Ishikawa (cell line): ENCODE measurements around the gene PLCD4.

ENCODE experiments used
- CEBPB ChIP-seq: IDR thresholded peaks from 2 replicates; pipeline ENCODE4 v1.6.1; 2012
- CREB1 ChIP-seq: IDR thresholded peaks from 2 replicates; pipeline ENCODE4 v1.6.1; 2012; ENCODE audit warnings: low read depth
- EGR1 ChIP-seq: IDR thresholded peaks from 2 replicates; pipeline ENCODE4 v1.6.1; 2012
- EP300 ChIP-seq: IDR thresholded peaks from 2 replicates; pipeline ENCODE4 v1.6.1; 2012; ENCODE audit warnings: borderline replicate concordance
- FOXM1 ChIP-seq: IDR thresholded peaks from 2 replicates; pipeline ENCODE4 v1.6.1; 2012; ENCODE audit warnings: low read depth, borderline replicate concordance
- NFIC ChIP-seq: IDR thresholded peaks from 2 replicates; pipeline ENCODE4 v1.6.1; 2012
- RAD21 ChIP-seq: IDR thresholded peaks from 2 replicates; pipeline ENCODE4 v1.6.1; 2012; ENCODE audit warnings: low read depth
- TAF1 ChIP-seq: IDR thresholded peaks from 2 replicates; pipeline ENCODE4 v1.6.1; 2012; ENCODE audit warnings: low read depth, mild to moderate bottlenecking
- TCF12 ChIP-seq: IDR thresholded peaks from 2 replicates; pipeline ENCODE4 v1.6.1; 2012; ENCODE audit warnings: low read depth
- TEAD4 ChIP-seq: IDR thresholded peaks from 2 replicates; pipeline ENCODE4 v1.6.1; 2012
- YY1 ChIP-seq: IDR thresholded peaks from 2 replicates; pipeline ENCODE4 v1.6.1; 2012; ENCODE audit warnings: low read depth
- ZBTB7A ChIP-seq: IDR thresholded peaks from 2 replicates; pipeline ENCODE4 v1.6.1; 2012; ENCODE audit warnings: low read depth
- TF ChIP-seq, protein P1 (sequence below): IDR thresholded peaks from 2 replicates; pipeline ENCODE4 v1.6.1; 2012
- TF ChIP-seq, protein P2 (sequence below): IDR thresholded peaks from 2 replicates; pipeline ENCODE4 v1.6.1; 2012
- TF ChIP-seq, protein P3 (sequence below): IDR thresholded peaks from 2 replicates; pipeline ENCODE4 v1.6.1; 2012; ENCODE audit warnings: low read depth, mild to moderate bottlenecking

PLCD4 gene

DNA sequence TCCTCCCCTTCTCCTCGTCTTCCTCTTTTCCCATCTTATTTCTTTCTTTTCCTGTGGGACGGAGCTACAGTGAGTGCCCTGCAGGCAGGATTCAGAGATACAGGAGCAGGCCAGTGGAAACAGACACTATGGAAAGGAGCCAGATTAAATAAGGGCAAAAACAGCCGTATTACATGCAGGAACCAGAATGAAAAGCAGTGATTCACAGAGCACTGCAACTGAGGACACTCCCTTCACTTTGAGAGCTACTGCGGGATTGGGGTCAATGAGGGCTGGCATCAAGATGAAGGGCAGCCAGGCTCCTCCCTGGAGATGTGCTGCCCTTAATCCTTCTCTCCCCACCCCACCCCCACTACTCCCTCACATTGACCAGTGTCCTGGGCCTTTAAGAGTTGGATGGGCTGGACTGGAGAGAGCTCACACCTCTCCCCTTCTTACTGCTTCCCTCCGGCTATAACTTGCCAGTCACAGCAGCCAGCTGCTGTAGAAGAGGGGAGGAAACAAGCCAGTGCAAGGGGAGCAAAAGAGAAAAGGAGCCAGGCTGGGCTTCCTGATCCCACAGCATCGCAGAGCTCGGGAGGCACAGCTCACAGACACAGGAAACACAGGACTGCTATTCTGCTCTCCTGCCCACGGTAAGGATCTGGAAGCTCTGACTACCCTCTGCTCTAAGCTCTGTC, at the start of gene PLCD4:
PLCD4 (plus strand) TSS at position 464 of the 680 bp plus-strand sequence. CDS start 7,841 bp downstream, outside the sequence.
- no peak for TF ChIP-seq CEBPB
- TF ChIP-seq RAD21 = no peak
- TF ChIP-seq TCF12 = no peak
- no peak for TF ChIP-seq TEAD4
- no peak for TF ChIP-seq EP300
- TF ChIP-seq, protein P1, sequence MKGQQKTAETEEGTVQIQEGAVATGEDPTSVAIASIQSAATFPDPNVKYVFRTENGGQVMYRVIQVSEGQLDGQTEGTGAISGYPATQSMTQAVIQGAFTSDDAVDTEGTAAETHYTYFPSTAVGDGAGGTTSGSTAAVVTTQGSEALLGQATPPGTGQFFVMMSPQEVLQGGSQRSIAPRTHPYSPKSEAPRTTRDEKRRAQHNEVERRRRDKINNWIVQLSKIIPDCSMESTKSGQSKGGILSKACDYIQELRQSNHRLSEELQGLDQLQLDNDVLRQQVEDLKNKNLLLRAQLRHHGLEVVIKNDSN = no peak
- TF ChIP-seq TAF1 = no peak
- TF ChIP-seq FOXM1 = no peak
- TF ChIP-seq EGR1 = no peak
- TF ChIP-seq, protein P2, sequence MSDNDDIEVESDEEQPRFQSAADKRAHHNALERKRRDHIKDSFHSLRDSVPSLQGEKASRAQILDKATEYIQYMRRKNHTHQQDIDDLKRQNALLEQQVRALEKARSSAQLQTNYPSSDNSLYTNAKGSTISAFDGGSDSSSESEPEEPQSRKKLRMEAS = no peak
- TF ChIP-seq NFIC = no peak

DNA sequence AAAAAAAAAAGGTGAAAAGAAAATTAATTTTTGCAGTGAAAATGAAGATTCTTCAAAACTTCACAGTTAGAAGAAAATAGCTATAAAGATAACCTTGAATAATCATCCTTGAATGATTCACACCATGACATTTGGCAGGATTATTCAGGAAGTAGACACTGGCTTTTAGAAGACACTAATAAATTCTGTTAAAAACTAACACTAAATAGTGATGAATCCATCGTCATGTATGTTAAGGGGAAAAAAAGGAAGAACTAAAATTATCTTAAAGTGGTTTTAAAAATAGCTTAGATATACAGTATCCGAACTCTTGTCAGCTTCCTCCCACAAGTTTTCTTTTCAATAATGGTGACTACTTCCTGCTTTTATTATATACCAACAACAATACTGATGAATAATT, 49.8 kb upstream of the PLCD4 start:
- TF ChIP-seq EP300 (no peak), RAD21 (no peak), EGR1 (no peak), CEBPB (no peak), NFIC (no peak), TEAD4 (no peak), YY1 (no peak), TAF1 (no peak), FOXM1 (no peak), CREB1 (no peak), TCF12 (no peak), ZBTB7A (no peak)
- TF ChIP-seq, protein P3, sequence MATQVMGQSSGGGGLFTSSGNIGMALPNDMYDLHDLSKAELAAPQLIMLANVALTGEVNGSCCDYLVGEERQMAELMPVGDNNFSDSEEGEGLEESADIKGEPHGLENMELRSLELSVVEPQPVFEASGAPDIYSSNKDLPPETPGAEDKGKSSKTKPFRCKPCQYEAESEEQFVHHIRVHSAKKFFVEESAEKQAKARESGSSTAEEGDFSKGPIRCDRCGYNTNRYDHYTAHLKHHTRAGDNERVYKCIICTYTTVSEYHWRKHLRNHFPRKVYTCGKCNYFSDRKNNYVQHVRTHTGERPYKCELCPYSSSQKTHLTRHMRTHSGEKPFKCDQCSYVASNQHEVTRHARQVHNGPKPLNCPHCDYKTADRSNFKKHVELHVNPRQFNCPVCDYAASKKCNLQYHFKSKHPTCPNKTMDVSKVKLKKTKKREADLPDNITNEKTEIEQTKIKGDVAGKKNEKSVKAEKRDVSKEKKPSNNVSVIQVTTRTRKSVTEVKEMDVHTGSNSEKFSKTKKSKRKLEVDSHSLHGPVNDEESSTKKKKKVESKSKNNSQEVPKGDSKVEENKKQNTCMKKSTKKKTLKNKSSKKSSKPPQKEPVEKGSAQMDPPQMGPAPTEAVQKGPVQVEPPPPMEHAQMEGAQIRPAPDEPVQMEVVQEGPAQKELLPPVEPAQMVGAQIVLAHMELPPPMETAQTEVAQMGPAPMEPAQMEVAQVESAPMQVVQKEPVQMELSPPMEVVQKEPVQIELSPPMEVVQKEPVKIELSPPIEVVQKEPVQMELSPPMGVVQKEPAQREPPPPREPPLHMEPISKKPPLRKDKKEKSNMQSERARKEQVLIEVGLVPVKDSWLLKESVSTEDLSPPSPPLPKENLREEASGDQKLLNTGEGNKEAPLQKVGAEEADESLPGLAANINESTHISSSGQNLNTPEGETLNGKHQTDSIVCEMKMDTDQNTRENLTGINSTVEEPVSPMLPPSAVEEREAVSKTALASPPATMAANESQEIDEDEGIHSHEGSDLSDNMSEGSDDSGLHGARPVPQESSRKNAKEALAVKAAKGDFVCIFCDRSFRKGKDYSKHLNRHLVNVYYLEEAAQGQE = no peak
- TF ChIP-seq, protein P1 = no peak
- TF ChIP-seq, protein P2 = no peak

DNA sequence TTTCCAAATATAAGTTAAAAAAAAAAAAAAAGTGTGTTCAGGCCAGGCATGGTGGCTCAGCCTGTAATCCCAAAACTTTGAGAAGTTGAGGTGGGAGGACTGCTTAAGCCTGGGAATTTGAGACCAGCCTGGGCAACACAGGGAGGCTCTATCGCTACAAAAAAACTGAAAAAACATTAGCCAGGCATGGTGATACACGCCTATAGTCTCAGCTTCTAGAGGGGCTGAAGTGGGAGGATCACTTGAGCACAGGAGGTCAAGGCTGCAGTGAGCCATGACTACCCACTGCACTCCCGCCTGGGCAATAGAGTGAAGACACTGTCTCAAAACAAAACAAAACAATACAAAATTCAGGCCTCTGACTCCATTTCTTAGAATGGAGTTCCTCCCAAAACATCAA, 48.7 kb upstream of the PLCD4 start:
- TF ChIP-seq, protein P2 = no peak
- TF ChIP-seq TCF12 (no peak), RAD21 (no peak), TEAD4 (no peak), EP300 (no peak), CREB1 (no peak), TAF1 (no peak), ZBTB7A (no peak), NFIC (no peak), FOXM1 (no peak), EGR1 (no peak), YY1 (no peak), CEBPB (no peak)
- TF ChIP-seq, protein P1 = no peak
- TF ChIP-seq, protein P3 = no peak

DNA sequence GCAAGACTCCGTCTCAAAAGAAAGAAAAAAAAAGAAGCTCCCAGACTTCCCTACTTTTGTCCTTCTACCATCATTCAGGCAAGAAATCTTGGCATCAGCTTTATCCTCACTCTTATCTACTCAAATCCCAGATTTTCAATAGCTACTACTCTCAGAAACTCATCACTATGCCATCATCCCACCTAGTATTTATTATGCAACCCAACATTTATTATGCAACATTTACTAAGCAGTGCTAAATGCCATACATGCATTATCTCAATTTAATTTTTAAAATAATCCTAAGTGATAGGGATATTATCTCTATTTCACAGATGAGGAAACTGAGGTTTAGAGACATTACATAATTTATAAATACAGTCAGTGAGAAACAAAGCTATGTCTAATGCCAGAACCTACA, 43.6 kb upstream of the PLCD4 start:
- no peak for TF ChIP-seq EP300
- TF ChIP-seq RAD21 = no peak
- no peak for TF ChIP-seq FOXM1
- TF ChIP-seq EGR1 = no peak
- TF ChIP-seq NFIC = no peak
- TF ChIP-seq, protein P1 = no peak
- no peak for TF ChIP-seq YY1
- no peak for TF ChIP-seq TCF12
- no peak for TF ChIP-seq TEAD4
- no peak for TF ChIP-seq ZBTB7A
- TF ChIP-seq TAF1 = no peak
- TF ChIP-seq, protein P3 = no peak
- no peak for TF ChIP-seq CEBPB
- TF ChIP-seq CREB1 = no peak
- TF ChIP-seq, protein P2 = no peak
